Measurements from ENCODE around the gene TTLL12.

TTLL12 gene

DNA sequence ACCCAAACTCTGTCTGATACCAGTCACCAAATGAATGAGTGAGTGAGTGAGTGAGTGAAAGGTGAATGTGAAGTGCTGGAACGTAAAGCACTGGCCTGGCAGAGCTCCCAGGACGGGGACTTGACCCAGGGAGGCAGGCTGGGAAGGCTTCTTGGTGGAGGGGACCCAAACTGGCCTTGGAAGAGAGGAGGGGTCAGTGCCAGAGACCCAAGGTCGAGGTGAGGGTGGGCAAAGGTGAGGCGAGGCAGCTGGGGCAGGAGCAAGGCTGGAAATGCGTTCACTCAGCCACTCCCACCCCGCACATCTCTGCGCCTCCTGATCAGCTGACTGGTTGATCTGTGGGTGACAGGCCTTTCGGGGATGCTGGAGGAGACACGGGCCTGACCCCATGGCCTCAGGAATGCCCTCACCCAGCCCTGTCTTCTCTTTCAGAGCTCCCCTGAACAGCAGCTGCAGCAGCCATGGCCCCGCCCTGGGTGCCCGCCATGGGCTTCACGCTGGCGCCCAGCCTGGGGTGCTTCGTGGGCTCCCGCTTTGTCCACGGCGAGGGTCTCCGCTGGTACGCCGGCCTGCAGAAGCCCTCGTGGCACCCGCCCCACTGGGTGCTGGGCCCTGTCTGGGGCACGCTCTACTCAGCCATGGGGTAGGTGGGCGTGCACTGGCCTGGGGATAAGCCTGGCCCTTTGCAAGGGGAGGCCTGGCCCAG lies 28.0 kb downstream of the TTLL12 start:
- Histone ChIP-seq H3K9me3 (no peaks in the 10 kb centered on the region), H3K4me1 (peaks cover 8% of the 10 kb centered on the region), H3K36me3 (peaks cover 24% of the 10 kb centered on the region), H3K27me3 (no peaks in the 10 kb centered on the region), H3K4me3 (ENCODE audit: low read depth, low read length) (no peak overlapping the region)
- DNase-seq = no peak
- TF ChIP-seq, protein P1, sequence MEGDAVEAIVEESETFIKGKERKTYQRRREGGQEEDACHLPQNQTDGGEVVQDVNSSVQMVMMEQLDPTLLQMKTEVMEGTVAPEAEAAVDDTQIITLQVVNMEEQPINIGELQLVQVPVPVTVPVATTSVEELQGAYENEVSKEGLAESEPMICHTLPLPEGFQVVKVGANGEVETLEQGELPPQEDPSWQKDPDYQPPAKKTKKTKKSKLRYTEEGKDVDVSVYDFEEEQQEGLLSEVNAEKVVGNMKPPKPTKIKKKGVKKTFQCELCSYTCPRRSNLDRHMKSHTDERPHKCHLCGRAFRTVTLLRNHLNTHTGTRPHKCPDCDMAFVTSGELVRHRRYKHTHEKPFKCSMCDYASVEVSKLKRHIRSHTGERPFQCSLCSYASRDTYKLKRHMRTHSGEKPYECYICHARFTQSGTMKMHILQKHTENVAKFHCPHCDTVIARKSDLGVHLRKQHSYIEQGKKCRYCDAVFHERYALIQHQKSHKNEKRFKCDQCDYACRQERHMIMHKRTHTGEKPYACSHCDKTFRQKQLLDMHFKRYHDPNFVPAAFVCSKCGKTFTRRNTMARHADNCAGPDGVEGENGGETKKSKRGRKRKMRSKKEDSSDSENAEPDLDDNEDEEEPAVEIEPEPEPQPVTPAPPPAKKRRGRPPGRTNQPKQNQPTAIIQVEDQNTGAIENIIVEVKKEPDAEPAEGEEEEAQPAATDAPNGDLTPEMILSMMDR (IDR thresholded peaks at IDR 0.05; ENCODE audit: low read depth, low read length) = no peak

DNA sequence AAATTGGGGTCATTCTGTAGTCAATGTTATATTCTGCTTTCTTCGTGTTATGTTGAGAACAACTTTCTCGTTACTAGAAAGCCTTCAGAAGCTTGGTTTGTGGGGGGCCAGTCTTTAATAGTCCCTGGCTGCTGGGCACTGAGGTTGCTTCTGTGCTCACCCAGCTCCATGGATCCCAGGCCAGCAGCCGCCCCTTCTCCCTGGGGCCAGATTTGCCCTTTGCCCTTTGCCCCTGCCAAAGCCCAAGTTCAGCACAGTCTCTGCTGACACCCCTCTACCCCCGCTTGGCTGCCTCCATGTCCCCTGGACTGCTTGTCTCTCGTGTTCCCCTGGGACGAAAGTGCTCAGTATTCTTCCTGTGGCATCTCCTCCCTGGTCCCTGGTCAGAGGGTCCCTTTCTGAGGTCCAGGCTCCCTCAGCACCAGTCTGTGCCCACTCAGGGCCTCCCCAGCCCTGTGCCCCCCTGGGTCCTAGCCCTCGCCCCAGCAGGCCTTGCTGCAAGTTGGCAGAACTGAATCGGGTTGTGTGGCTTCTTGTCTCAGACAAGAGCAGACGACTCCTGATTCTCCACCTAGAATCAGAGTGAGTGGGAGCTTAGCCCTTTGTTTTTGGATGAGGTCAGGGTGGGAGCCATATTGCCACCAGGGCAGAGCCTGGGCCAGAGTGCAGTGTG lies 28.9 kb downstream of the TTLL12 start:
- H3K4me1 ChIP-seq = peaks cover 8% of the 10 kb centered on the region
- H3K27me3 ChIP-seq = no peaks in the 10 kb centered on the region
- no peaks in the 10 kb centered on the region for H3K9me3 ChIP-seq
- no peak overlapping the region for H3K4me3 ChIP-seq (ENCODE audit: low read depth, low read length)
- no peak for DNase-seq
- H3K36me3 ChIP-seq = peaks cover 24% of the 10 kb centered on the region
- TF ChIP-seq, protein P1 (IDR thresholded peaks at IDR 0.05; ENCODE audit: low read depth, low read length) = no peak

DNA sequence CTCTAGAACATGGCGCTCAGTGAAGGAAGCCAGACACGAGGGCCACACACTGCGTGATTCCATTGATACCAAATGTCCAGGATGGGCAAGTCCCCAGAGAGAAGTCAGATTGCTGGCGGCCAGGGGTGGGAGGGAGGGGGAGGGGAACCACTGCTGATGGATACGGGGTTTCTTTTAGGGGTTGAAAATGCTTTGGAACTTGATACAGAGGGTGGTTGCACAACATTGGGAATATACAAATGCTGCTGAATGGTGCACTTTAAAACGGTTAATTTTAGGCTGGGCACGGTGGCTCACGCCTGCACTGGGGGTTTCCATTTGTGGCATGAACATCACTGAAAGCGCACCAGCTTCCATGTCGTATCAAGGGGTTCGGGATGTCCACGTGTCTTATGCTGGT lies 30.5 kb downstream of the TTLL12 start:
- TF ChIP-seq, protein P1 (IDR thresholded peaks at IDR 0.05; ENCODE audit: low read depth, low read length) = no peak
- Histone ChIP-seq H3K36me3 (peaks cover 18% of the 10 kb centered on the region), H3K4me1 (peaks cover 8% of the 10 kb centered on the region), H3K27me3 (no peaks in the 10 kb centered on the region; the same call in 1 of the 2 replicates), H3K9me3 (no peaks in the 10 kb centered on the region), H3K4me3 (ENCODE audit: low read depth, low read length) (no peak overlapping the region)
- no peak for DNase-seq

DNA sequence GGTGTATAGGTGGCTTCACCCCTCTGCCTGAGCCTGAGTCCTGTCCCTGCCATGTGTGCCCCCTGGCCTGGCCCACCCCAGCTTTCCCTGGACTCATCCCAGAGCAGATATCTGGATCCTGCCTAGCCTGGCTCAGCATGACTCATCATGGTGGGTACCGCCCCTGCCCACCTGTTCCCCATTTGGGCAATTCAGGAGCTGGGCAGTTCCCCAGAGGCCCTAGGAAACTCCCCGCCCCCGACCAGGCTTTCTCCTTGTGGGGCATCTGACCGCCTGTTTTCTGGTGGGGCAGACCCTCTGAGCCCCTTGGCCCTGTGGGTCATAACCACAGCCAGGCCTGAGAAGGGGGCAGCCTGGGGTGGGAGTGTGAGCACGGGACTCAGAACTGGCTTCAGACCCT lies 31.1 kb downstream of the TTLL12 start:
- DNase-seq = peak; percentile 44
- Histone ChIP-seq H3K36me3 (peaks cover 15% of the 10 kb centered on the region), H3K27me3 (no peaks in the 10 kb centered on the region; the same call in 1 of the 2 replicates), H3K4me3 (ENCODE audit: low read depth, low read length) (no peak overlapping the region), H3K9me3 (no peaks in the 10 kb centered on the region), H3K4me1 (peaks cover 8% of the 10 kb centered on the region)
- TF ChIP-seq, protein P1 (IDR thresholded peaks at IDR 0.05; ENCODE audit: low read depth, low read length) = no peak

DNA sequence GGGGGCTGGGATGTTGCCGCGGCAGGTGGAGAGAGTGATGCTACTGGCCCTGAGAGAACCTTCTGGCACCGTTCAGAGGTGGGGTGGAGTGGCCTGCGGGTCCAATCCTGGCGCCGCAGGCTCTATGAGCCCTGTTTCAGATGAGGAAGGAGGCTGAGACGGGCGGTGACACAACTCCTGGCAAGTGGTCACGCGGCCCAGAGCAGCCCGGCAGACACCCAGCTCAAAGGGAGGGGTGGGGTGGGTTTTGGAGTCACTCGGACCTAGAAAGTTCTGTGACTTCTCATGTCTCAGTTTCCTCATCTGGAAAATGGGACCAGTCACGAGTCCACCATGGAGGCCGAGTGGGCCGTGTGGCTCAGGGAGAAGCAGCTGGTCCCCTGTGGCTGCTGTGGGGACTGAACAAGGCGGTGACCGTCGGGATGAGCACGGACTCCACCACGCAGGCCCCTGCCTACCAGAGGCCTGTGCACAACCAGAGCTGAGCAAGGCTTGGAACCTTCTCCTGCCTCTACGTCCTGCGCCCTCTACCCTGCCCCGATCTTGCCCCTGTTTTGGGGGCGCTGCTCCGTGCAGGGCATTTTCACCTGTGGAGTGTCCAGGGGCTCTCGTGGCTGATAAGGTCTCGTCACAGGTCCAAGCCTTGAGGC lies 31.9 kb downstream of the TTLL12 start:
- H3K9me3 ChIP-seq = no peaks in the 10 kb centered on the region
- peaks cover 8% of the 10 kb centered on the region for H3K4me1 ChIP-seq
- H3K4me3 ChIP-seq (ENCODE audit: low read depth, low read length) = no peak overlapping the region
- DNase-seq = no peak
- H3K27me3 ChIP-seq = no peaks in the 10 kb centered on the region; the same call in 1 of the 2 replicates
- peaks cover 14% of the 10 kb centered on the region for H3K36me3 ChIP-seq
- TF ChIP-seq, protein P1 (IDR thresholded peaks at IDR 0.05; ENCODE audit: low read depth, low read length) = no peak

Measured in BE2C (cell line).